Measurements from ENCODE around the gene CAPN14.

CAPN14 gene

GRCh38 chr2:31240381-31241365 is 23.4 kb upstream of the CAPN14 start:
- Histone ChIP-seq H3K27ac (peak overlapping the region; percentile 66), H3K4me3 (ENCODE audit: low read depth, low read length) (no peak overlapping the region), H3K36me3 (replicated peaks) (peaks cover 7% of the 10 kb centered on the region), H3K27me3 (replicated peaks) (no peaks in the 10 kb centered on the region)
- in situ Hi-C loops (cut with HindIII; ENCODE audit: low pct_ligation_motif_present, low sequenced_read_pairs): no loop called here
- no peak for TF ChIP-seq CTCF (IDR thresholded peaks at IDR 0.05; ENCODE audit: low read depth, low read length, missing control alignments)
- no peak for DNase-seq

- TF ChIP-seq CTCF (IDR thresholded peaks at IDR 0.05; ENCODE audit: low read depth, low read length, missing control alignments): no peak
- peaks cover 7% of the 10 kb centered on the region for H3K36me3 ChIP-seq (replicated peaks)
- peak overlapping the region; percentile 66 for H3K27ac ChIP-seq
- H3K4me3 ChIP-seq (ENCODE audit: low read depth, low read length): no peak overlapping the region
- H3K27me3 ChIP-seq (replicated peaks): no peaks in the 10 kb centered on the region
- peak; percentile 73 for DNase-seq
- in situ Hi-C loops (cut with HindIII; ENCODE audit: low pct_ligation_motif_present, low sequenced_read_pairs): no loop called here
Measured at GRCh38 chr2:31239593-31240177, 22.4 kb upstream of the CAPN14 start.

- peak overlapping the region; percentile 66 for H3K27ac ChIP-seq
- no peaks in the 10 kb centered on the region for H3K27me3 ChIP-seq (replicated peaks)
- DNase-seq: no peak
- no peak for TF ChIP-seq CTCF (IDR thresholded peaks at IDR 0.05; ENCODE audit: low read depth, low read length, missing control alignments)
- peaks cover 4% of the 10 kb centered on the region for H3K36me3 ChIP-seq (replicated peaks)
- no peak overlapping the region for H3K4me3 ChIP-seq (ENCODE audit: low read depth, low read length)
- in situ Hi-C loops (cut with HindIII; ENCODE audit: low pct_ligation_motif_present, low sequenced_read_pairs): no loop called here
Measured at GRCh38 chr2:31238906-31239592, 21.7 kb upstream of the CAPN14 start.

GRCh38 chr2:31238126-31238905 is 21.0 kb upstream of the CAPN14 start:
- H3K4me3 ChIP-seq (ENCODE audit: low read depth, low read length): no peak overlapping the region
- no peaks in the 10 kb centered on the region for H3K27me3 ChIP-seq (replicated peaks)
- DNase-seq: no peak
- peaks cover 4% of the 10 kb centered on the region for H3K36me3 ChIP-seq (replicated peaks)
- H3K27ac ChIP-seq: no peak overlapping the region
- TF ChIP-seq CTCF (IDR thresholded peaks at IDR 0.05; ENCODE audit: low read depth, low read length, missing control alignments): no peak
- in situ Hi-C loops (cut with HindIII; ENCODE audit: low pct_ligation_motif_present, low sequenced_read_pairs): no loop called here

- H3K27me3 ChIP-seq (replicated peaks): no peaks in the 10 kb centered on the region
- no peak for DNase-seq
- in situ Hi-C loops (cut with HindIII; ENCODE audit: low pct_ligation_motif_present, low sequenced_read_pairs): no loop called here
- peaks cover 4% of the 10 kb centered on the region for H3K36me3 ChIP-seq (replicated peaks)
- no peak overlapping the region for H3K4me3 ChIP-seq (ENCODE audit: low read depth, low read length)
- H3K27ac ChIP-seq: no peak overlapping the region
- no peak for TF ChIP-seq CTCF (IDR thresholded peaks at IDR 0.05; ENCODE audit: low read depth, low read length, missing control alignments)
Measured at GRCh38 chr2:31237348-31238017, 20.2 kb upstream of the CAPN14 start.
